Measurements from ENCODE around the gene MRPL30. TPM values are rescaled to one million over a fixed set of nuclear protein-coding genes. Genes with fewer than 3 reads are reported as not detected.

Gene MRPL30
- total RNA-seq, 1 donor from 2014 or later: 31.9 TPM

- Histone ChIP-seq H3K36me3 (ENCODE audit: insufficient read depth, low read length) (no peaks in the 10 kb centered on the region), H3K4me3 (ENCODE audit: insufficient read depth, low read depth, low read length) (peak within 1 kb of the TSS; percentile 75), H4K20me1 (ENCODE audit: insufficient read depth, low read length) (no peaks in the 10 kb centered on the region), H2AFZ (ENCODE audit: low read depth, low read length) (peak within 1 kb of the TSS; percentile 93), H3K9me3 (ENCODE audit: insufficient read depth, low read depth, low read length) (no peaks in the 10 kb centered on the region), H3K9ac (ENCODE audit: low read length) (peak within 1 kb of the TSS; percentile 75), H3K27ac (ENCODE audit: low read depth, low read length) (peak within 1 kb of the TSS; percentile 53), H3K27me3 (ENCODE audit: insufficient read depth, low read length) (no peaks in the 10 kb centered on the region), H3K4me2 (ENCODE audit: low read length) (peak within 1 kb of the TSS; percentile 82), H3K4me1 (ENCODE audit: insufficient read depth, low read length) (peaks cover 9% of the 10 kb centered on the region), H3K79me2 (ENCODE audit: insufficient read depth, low read length) (peaks cover 4% of the 10 kb centered on the region)
- Mint-ChIP-seq H3K27ac (ENCODE audit: unreplicated experiment) (peak within 1 kb of the TSS; percentile 19), H3K36me3 (ENCODE audit: low read depth, unreplicated experiment) (no peaks in the 10 kb centered on the region), H3K4me1 (ENCODE audit: low read depth, unreplicated experiment) (peaks cover 6% of the 10 kb centered on the region), H3K4me3 (ENCODE audit: unreplicated experiment) (peak within 1 kb of the TSS; percentile 88), H3K27me3 (ENCODE audit: low read depth, unreplicated experiment) (no peaks in the 10 kb centered on the region), H3K9me3 (ENCODE audit: unreplicated experiment) (no peaks in the 10 kb centered on the region)
- FAIRE-seq (no peak), DNase-seq (ENCODE audit: low read depth) (peak; percentile 84)
- TF ChIP-seq EZH2 (IDR thresholded peaks at IDR 0.05; ENCODE audit: insufficient read depth, low read length): no peak
- no peak for TF ChIP-seq CTCF (IDR thresholded peaks at IDR 0.05; ENCODE audit: insufficient read depth, low read depth, low read length)
These were observed 26.1 kb upstream of the MRPL30 start, which contains the start of the genes LIPT1 and TSGA10 for GRCh38 chr2:99154643-99155536. Gene LIPT1, plus strand, starts transcription at chr2:99154967. Its CDS starts 6,991 bp downstream, at chr2:99161958. Gene TSGA10, minus strand, starts transcription at chr2:99154942. Its CDS starts 45,503 bp downstream, at chr2:99109439.

GRCh38 chr2:99156891-99157290 is 24.1 kb upstream of the MRPL30 start:
- H3K4me2 ChIP-seq (ENCODE audit: low read length): no peak overlapping the region
- H4K20me1 ChIP-seq (ENCODE audit: insufficient read depth, low read length): no peaks in the 10 kb centered on the region
- TF ChIP-seq CTCF (IDR thresholded peaks at IDR 0.05; ENCODE audit: insufficient read depth, low read depth, low read length) (no peak), EZH2 (IDR thresholded peaks at IDR 0.05; ENCODE audit: insufficient read depth, low read length) (no peak)
- H3K27ac ChIP-seq (ENCODE audit: low read depth, low read length): no peak overlapping the region
- no peaks in the 10 kb centered on the region for H3K27me3 ChIP-seq (ENCODE audit: insufficient read depth, low read length)
- H3K9me3 ChIP-seq (ENCODE audit: insufficient read depth, low read depth, low read length): no peaks in the 10 kb centered on the region
- DNase-seq (ENCODE audit: low read depth) (no peak), FAIRE-seq (no peak)
- Mint-ChIP-seq H3K36me3 (ENCODE audit: low read depth, unreplicated experiment) (no peaks in the 10 kb centered on the region), H3K27ac (ENCODE audit: unreplicated experiment) (no peak overlapping the region), H3K4me1 (ENCODE audit: low read depth, unreplicated experiment) (peaks cover 6% of the 10 kb centered on the region), H3K9me3 (ENCODE audit: unreplicated experiment) (no peaks in the 10 kb centered on the region), H3K4me3 (ENCODE audit: unreplicated experiment) (no peak overlapping the region), H3K27me3 (ENCODE audit: low read depth, unreplicated experiment) (no peaks in the 10 kb centered on the region)
- H3K79me2 ChIP-seq (ENCODE audit: insufficient read depth, low read length): peaks cover 4% of the 10 kb centered on the region
- no peak overlapping the region for H2AFZ ChIP-seq (ENCODE audit: low read depth, low read length)
- peaks cover 9% of the 10 kb centered on the region for H3K4me1 ChIP-seq (ENCODE audit: insufficient read depth, low read length)
- H3K4me3 ChIP-seq (ENCODE audit: insufficient read depth, low read depth, low read length): no peak overlapping the region
- H3K36me3 ChIP-seq (ENCODE audit: insufficient read depth, low read length): no peaks in the 10 kb centered on the region
- H3K9ac ChIP-seq (ENCODE audit: low read length): no peak overlapping the region

DNA sequence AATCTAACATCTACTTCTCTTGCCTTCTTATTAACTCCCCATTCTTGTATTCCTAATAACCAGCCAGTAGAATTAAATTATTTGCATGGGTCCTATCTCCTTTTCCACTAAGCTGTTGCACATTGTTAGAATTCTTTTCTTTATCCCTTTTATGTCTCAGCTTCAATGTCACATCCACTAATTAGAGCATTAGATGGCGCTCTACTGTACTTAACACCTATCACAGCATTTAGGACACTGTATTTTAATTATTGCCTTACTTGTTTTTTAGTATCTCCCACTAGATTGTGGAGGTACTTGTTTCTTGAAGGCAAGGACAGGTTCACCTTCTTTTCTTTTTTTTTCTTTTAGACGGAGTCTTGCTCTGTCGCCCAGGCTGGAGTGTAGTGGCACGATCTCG is 22.4 kb upstream of the MRPL30 start:
- Mint-ChIP-seq H3K27me3 (ENCODE audit: low read depth, unreplicated experiment) (no peaks in the 10 kb centered on the region), H3K9me3 (ENCODE audit: unreplicated experiment) (no peaks in the 10 kb centered on the region), H3K4me1 (ENCODE audit: low read depth, unreplicated experiment) (peaks cover 6% of the 10 kb centered on the region), H3K4me3 (ENCODE audit: unreplicated experiment) (no peak overlapping the region), H3K27ac (ENCODE audit: unreplicated experiment) (no peak overlapping the region), H3K36me3 (ENCODE audit: low read depth, unreplicated experiment) (no peaks in the 10 kb centered on the region)
- FAIRE-seq: no peak
- Histone ChIP-seq H3K36me3 (ENCODE audit: insufficient read depth, low read length) (no peaks in the 10 kb centered on the region), H3K4me1 (ENCODE audit: insufficient read depth, low read length) (peaks cover 9% of the 10 kb centered on the region), H3K27ac (ENCODE audit: low read depth, low read length) (no peak overlapping the region), H3K9me3 (ENCODE audit: insufficient read depth, low read depth, low read length) (no peaks in the 10 kb centered on the region), H3K4me2 (ENCODE audit: low read length) (no peak overlapping the region), H2AFZ (ENCODE audit: low read depth, low read length) (no peak overlapping the region), H3K4me3 (ENCODE audit: insufficient read depth, low read depth, low read length) (no peak overlapping the region), H4K20me1 (ENCODE audit: insufficient read depth, low read length) (no peaks in the 10 kb centered on the region), H3K27me3 (ENCODE audit: insufficient read depth, low read length) (no peaks in the 10 kb centered on the region), H3K9ac (ENCODE audit: low read length) (no peak overlapping the region), H3K79me2 (ENCODE audit: insufficient read depth, low read length) (peaks cover 4% of the 10 kb centered on the region)
- no peak for DNase-seq (ENCODE audit: low read depth)
- no peak for TF ChIP-seq EZH2 (IDR thresholded peaks at IDR 0.05; ENCODE audit: insufficient read depth, low read length)
- TF ChIP-seq CTCF (IDR thresholded peaks at IDR 0.05; ENCODE audit: insufficient read depth, low read depth, low read length): no peak

Data from astrocyte (in vitro differentiated cells and primary cell).